HG03460 (cell line): ENCODE measurements around the gene LRRC7.
A peak's percentile ranks its signal among the peaks of the same experiment; 100 is the strongest.

Experiments
- ATAC-seq: cut with Tn5 transposase; IDR thresholded peaks from one replicate; pipeline ENCODE4 v1.9.1; 2021; ENCODE audit not compliant: unreplicated experiment

The LRRC7 gene

DNA sequence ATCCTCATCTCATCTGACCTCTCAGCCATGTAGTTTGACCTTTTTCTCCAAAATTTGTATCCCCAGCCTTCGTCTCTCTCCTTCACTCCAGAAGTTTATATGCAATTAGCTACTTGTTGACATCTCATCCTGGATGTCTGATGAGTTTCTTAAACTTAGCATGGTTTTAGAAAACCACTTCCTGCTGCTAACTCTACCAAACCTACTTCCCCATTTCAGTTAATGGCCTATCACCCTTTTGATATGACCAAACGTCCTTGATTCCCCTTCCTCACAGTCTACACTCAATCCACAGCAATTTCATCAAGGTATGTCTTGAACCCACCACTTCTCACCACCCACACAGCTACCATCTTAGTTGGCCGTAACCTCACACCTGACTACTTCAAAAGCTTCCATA, 515.8 kb downstream of the LRRC7 start:
- peak; percentile 75 for ATAC-seq

DNA sequence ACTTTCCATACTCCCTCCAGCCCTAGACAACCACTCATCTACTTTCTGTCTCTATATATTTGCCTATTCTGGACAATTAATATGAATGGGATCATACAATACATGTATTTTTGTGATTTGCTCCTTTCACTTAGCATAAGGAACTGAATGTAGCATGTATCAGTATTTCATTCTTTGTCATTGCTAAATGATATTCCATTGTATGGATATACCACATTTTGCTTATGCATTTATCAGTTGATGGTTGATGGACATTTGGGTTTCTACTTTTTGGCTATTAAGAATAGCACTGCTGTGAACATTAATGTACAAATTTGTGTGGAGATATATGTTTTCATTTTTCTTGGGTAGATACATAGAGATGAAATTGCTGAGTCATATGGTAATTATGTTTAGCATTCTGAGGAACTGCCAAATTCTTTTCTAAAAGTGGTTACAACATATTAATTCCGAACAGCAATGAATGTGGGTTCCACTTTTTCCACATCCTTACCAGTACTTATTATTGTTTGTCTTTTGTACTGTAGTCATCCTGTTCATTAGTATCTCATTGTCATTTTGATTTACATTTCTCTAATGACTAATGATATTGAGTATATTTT, 516.7 kb downstream of the LRRC7 start:
- ATAC-seq, result no peak

DNA sequence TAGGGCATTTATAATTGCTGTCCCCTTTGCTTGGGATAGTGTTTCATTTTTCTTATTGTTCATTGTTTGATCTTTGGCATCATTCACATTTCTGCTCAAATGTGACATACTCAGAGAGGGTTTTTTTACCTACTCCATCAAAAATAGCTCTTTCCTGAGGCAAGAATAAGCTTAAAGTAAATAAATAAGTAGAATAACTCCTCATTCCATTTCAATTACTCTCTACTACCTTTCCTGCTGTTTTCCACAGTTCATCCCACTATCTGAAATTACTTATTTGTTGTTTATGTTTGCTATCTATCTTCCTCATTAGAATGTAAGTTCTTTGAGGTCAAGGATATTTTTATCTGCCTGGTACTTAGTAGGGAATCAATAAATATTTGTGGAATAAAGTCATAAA, 517.8 kb downstream of the LRRC7 start:
- no peak for ATAC-seq

DNA sequence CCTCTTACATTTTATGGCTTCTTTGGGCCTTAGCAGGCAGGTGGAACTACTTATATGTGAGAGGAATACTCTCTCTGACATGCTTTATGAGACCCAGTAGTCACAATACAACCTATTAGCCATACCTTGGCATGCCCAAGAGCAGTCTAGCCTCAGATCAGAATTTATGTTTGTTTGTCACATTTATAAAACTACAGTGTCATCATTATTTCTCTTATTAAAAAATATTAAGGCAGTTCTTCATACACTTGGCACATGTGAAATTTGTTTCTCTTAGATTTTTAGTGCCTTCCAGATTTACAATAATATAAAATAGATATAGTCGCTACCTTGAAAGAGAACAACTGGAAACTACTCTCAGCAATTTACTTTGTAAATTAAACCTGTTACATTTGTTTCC, 519.2 kb downstream of the LRRC7 start:
- no peak for ATAC-seq

DNA sequence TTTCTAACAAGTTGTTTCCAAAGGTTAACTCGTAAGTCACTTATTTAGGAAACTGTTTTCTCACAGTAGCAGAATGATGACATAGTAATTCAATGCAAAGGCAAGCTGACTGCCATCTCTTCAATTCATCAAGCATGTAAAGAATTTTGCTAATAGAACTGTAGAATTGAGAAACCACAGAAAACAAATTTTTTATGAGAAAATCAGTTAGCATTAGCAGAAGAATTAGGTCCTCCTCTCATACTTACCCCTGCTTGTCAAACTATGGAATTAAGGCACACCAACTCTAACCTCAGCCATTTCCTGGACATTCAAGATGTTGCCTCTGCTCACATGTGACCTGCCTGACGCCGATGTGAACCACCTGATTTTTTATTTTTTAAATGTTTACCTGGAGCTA, 522.4 kb downstream of the LRRC7 start:
- no peak for ATAC-seq

DNA sequence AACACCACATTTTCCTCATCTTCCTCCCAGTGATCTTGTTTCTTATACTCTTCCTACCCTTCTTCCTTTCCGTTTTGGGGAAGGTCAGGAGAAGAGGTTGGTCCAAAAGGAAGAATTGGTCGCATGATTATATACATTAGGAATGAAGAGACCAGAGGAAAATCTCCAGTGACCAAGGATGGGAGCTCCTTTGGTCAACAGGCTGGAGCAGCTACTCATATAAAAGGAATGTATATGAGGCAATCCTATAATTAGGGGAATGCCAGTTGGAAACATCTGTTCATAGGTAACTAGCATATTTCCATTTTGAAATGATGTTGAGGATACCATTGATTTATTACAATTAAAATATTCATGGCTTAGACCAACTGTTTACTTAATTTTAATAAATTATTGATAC, 523.2 kb downstream of the LRRC7 start:
- ATAC-seq, result no peak

DNA sequence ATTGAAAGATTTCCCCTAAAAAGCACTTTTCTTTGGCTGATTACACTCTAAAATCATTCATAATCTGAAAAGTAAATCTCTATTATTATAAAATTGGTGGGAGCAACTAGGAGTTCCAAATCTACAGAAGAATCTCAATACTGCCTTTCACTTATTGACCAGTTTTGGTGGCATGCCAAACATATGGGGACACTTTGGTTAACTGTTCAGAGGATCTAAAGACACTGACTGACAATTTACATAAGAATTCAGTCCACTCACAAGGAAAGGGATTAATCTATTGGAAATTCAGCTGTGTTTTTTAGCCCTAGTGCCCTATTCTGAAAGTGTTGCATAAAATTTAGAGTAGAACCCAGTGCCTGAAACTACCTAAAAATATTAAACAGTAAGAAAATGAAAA, 524.1 kb downstream of the LRRC7 start:
- no peak for ATAC-seq

DNA sequence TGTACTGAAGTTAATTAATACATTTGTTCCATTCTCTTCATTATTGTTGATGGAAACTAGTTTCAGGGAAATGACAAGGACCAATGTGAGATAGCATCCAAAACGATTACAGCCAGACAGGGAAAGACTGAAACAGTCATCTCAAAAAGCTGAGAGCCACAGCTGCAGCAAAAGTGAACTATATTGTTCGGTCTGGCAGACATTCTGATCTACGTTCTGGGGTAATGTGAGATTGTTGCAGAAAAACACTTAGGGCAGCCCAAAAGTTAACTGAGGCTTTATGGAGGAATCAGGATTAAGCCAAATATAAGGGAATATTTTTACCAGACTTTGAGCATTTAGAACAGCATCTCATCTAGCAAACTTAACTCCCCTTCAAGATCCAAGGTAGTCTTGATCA, 524.8 kb downstream of the LRRC7 start:
- no peak for ATAC-seq

DNA sequence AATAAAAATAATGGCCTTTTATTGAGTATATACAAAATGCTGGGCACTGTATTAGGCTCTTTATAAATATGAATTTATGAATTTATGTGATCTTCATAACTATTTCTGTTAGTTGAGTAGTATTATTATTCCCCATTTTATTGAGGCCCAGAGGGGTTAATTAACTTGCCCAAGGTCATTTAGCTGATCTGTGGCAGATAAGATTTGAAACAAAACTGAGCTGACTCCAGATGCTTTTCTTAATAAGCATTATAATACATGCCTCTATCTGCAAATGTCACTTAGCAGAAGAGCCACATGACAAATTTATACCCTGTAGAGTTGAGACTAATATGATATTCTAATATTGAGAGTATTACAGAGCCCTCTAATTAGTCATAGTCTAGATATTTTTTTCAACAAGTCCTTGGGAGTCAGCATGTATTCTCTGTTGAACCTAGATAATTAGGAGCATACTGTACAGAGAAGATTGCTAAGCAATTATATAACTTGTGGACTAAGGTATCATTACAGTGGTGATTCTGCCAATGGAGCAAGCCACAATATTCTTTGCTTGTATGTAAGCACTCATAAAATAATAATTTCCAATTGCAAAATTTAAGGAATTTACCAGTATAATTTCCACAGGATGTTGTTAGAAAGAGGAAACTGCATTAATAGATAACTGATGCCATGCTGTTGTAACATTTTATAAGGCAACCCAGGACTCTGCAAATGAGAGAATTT, 525.7 kb downstream of the LRRC7 start:
- ATAC-seq, result no peak

DNA sequence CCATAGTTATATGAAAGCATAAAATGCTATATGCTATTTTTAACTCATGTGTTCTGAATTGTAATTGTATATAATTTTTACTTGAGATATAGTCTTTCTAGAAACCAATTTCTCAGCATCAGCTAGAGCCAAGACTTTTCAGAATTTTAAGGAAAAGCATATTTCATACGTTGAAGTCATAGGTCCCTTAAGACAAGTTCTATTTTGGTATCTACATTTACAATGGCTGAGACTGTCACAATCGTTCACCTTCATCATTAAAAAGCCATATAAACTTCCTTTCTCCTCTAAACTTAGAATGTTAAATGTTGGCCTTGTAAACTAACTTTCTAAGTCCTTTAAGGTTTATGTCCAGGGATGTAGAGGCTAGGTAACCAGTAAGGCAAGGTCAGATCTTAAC, 533.5 kb downstream of the LRRC7 start:
- ATAC-seq, result no peak

DNA sequence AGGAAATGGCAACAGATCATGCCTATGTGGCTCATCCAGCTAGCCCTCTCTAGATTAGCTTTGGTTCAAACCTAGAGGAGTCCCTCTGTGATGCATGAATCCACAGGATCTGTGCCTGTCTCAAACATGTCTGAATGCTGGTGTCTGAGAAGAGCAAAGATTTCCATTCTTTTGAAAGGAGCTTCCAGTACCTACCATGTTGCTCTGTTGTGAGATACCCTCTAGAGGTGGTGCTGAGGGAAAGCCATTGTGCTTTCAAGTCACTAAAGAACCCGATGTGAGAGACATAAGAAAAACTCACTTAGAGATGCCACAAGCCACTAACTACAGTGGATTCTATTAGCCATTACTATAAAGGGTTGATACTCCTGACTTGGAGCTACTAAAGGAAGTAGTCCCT, 534.1 kb downstream of the LRRC7 start:
- no peak for ATAC-seq

DNA sequence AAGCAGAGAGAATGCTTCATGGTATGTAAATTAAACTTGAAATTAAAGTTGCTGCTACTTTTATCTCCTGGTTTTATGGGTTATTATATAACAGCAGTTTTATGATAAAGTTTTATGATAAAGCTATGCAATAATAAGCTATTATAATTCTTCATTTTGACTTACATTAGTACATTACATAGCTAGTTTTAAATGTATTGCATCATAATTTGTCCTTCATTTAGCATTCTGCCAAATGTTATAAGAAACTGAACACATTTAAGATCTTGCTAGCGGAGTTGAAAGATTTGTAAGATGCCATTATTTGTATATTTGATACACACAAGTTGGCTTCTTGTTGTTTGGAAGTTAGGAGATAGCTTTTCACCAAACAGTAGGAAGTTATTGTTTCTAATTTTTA, 536.0 kb downstream of the LRRC7 start:
- no peak for ATAC-seq

DNA sequence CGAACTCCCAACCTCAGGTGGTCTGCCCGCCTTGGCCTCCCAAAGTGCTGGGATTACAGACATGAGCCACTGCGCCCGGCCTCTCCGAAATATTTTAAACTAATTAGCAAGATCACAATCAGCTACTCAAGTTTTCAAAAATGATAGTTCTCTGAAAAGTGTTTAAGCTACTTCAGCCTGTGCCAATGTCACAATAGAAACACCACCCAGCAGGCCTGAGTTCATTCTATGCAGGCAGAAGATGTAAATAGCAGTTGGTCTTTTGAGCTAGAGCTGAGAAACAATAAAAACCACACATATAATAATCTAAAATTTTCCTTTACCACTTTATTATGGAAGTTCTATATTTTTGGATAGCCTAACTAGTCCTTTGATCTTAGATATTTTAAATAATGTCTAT, 541.5 kb downstream of the LRRC7 start:
- ATAC-seq, result no peak

DNA sequence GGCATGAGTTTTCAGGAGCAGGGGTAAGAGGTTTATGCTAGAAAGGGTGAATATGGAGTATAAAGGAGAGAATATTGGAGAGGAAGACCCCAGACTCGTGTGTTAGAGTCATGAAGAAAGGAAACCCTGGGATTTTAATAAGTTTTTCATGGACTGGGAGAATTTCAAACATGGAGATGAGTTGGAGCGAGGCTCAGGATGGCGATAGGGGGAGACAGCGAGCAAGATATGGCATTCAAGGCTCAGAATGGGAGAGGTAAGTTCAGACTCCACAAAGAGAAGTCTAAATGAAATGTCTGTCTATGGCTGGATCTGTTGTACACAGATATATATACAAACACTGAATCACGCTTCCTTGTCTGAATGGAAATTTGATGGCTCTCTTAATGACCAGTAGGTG, 545.1 kb downstream of the LRRC7 start:
- no peak for ATAC-seq

DNA sequence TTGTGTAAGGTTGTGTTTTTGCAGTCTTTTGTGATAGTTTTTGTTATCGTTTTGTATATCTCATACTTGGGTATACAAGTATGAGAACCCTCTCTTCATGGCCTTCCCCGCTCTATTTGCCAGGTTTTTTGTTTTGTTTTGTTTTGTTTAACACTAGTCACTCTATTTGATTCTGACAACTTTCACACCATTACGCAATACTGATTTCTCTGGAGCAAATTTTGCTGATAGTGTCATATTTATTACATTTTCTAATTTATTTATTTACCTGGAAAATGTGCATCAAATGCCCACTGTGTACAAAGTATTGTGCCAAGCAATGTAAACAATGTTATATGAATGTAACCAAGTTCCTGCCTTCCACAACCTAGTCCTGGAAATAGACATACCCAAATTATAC, 547.6 kb downstream of the LRRC7 start:
- ATAC-seq, result no peak

DNA sequence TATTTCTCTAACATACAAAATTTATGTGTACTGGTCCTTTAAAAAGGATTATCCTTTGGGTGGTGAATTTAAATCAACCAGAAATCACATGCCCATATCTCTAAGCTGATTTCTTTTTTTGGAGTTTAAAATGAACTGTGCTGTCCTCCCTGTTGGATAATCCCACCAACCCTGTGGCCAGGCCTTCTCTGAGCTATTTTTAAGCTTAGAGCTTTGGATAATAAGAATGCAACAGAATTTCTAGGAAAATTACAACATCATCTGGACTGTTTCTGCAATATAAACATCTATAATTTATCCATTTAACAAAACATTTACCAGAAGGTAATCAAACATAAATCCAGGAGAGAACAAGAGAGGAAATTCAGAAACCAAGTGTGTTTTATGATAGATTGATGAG, 549.3 kb downstream of the LRRC7 start:
- ATAC-seq, result no peak

DNA sequence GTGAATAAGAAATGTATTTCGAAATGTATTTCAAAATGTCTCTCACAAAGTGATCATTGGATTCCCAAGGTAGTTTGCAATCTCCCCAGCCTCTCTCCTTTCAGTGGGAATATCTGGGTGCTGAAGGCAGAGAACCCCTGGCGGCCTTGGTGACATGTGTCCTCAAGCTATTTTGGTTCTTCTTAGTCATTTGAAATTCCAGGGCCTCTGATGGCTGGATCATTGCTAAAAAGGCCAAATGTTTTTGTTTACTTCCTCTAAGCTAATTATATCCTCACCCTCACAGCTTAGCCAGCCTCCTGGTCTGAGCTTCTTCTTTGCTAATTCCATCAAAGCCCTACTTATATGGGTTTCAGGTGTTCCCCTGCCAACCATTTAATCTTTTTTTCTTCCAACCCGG, 566.4 kb downstream of the LRRC7 start:
- ATAC-seq, result no peak

DNA sequence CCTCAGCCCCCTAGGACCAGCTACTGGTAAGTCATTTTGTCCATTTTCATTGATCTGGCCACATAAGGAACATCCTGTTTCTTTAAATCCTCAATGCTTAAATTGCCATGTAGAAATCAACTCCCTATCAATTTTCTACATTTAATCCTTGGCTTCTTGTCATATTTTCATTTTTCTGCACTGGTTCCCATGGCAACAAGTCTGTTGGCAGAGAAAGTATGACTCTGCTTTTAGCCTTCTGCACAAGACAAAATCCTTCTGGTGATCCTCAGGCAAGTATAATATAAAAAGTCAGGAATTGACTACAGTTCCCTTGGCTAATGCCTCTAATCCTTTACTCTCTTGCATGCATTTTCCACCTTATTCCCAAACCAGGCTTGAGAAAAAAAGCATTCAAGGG, 572.6 kb downstream of the LRRC7 start:
- no peak for ATAC-seq

DNA sequence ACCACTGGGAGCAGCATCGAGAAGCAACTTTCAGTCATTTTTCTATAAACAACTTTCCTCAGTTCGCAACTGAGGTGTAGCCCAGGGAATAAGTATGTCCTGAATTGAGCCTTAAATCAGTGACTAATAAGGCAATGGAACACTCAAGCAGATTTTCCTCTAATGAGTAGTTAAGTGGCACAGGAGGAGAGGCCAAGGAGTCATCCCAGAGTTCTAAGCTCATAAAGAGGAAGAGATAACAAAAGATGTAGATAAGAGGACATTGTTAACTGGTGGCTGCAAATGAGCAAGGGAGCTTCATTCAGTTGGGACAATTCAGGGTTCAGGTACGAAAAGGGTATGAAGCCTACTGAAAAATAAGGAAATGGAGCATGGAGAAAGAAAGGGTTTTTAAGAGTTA, 573.2 kb downstream of the LRRC7 start:
- ATAC-seq, result no peak

DNA sequence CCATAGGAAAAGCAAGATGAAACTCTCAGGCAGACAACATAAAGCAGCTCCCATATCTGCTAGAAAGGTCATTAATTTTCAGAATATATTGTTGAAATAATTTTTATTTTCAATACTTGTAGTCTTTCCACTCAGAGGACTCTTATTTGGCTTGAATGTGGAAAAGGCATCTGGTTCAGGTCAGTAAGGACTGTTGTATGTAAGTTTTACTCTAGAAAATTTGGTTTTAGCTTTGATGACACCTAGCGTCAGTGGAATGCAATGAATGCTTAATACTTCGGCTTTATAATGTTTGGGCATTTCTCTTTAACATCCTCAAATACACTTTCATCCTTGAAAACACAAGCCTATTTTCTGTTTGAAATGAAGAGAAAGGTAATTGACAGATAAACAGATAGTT, 574.4 kb downstream of the LRRC7 start:
- ATAC-seq, result no peak

DNA sequence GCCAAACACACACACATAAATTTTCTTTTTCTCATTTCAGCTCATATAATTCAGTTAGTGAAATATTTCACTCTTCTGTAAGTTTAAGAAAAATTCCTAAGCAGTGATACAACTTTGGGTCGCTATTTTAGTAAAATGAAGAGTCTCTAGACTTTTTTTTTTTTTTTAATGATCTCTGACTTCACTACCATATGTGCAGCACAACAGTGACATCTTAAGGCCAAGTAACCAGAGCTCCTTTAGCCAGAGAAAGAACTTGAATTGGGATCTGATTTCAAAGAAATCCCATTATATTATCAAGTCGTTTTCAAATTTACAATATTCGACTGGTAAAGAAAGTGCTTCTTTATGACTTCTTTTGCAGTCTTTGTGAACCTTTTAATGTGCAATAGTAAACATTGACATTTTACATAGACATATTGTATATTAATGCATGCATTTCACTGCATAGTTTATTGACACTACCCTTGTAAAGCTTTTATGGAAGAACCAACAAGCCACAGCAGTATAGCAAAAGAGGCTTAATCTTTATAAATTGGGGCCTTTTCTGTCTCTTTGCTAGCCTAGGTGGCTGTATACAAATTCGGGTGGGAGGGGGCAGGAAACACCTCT, 575.4 kb downstream of the LRRC7 start:
- no peak for ATAC-seq

DNA sequence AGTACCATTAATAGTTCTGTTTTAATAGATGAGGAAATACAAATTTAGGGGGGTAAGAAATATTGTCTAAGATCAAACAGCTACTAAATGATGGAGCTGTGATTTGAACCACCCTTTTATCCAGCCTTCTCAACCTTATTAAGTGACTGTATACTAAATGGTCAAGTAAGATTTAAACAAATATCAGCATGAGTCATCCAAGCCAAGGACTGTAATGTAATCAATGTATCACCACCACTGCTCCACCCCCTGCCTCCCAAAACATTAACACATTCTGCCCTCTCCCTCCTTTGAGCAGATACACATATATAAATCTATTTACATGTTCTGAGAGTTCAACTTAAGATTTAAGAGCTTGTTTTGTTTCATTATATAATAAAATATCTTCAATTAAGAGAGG, 578.8 kb downstream of the LRRC7 start:
- no peak for ATAC-seq

DNA sequence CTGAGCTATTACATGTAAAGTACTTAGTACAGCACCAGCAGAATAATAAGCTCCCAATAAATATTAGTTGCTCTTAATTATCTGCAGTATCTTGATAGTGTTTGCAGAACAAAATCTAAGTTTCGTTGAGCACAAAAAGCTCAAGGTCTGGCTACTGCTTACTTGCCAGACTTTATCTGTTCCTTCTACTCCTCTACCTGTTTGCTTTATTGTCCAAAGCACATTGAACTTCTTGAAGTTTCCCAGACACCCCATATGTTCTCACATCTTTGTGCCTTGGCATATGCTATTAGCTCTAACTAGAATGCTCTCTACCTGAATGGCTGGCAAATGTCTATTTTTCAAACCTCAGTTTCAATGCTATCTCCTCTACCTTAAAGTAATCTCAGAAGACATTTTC, 582.7 kb downstream of the LRRC7 start:
- ATAC-seq, result no peak
